IMR-90 (cell line): ENCODE results near the gene ACOXL. TPM values are rescaled to one million over a fixed set of nuclear protein-coding genes. Genes with fewer than 3 reads are reported as not detected.

ENCODE experiments used
- ATAC-seq: fragments of 200-7000 bp; cut with Tn5 transposase; 2 replicates; pipeline ENCODE4 v1.9.1; 2020; ENCODE audit warnings: low read depth, mild to moderate bottlenecking, moderate library complexity
- BruUV-seq: library from RNA; stranded (reverse); fragments of 400-500 nt; replicated peaks from 2 replicates; lab custom pipeline; 2021; lab: Mats Ljungman, UMichigan
- CTCF ChIA-PET: fragments of 300-600 bp; formaldehyde crosslinking; extraction: SDS; loops from one replicate; lab custom pipeline; 2021; ENCODE audit warnings: antibody characterized with exemption; lab: Yijun Ruan, JAX
- POLR2A ChIA-PET: fragments of 300-600 bp; sonication (Branson Sonifier 250); formaldehyde crosslinking; loops from one replicate; lab custom pipeline; 2022; ENCODE audit warnings: antibody characterized with exemption; ENCODE audit not compliant: unreplicated experiment; lab: Charles Lee
- DNase-seq: peaks from one replicate; pipeline ENCODE4 v3.0.0; 2013
- H2AFZ ChIP-seq: replicated peaks from 2 replicates; pipeline ENCODE3; 2013; ENCODE audit warnings: low read length, mild to moderate bottlenecking; ENCODE audit not compliant: poor library complexity
- H2AK5ac ChIP-seq: 2 replicates; pipeline ENCODE4 v1.6.1; 2013; ENCODE audit warnings: low read depth, low read length, inconsistent platforms
- H2AK9ac ChIP-seq: replicated peaks from 2 replicates; pipeline ENCODE3; 2013; ENCODE audit warnings: mild to moderate bottlenecking, low read depth, low read length, moderate library complexity; ENCODE audit not compliant: poor library complexity
- H2BK120ac ChIP-seq: 2 replicates; pipeline ENCODE4 v1.6.1; 2013; ENCODE audit warnings: low read depth, low read length, inconsistent platforms
- H2BK15ac ChIP-seq: 3 replicates; pipeline ENCODE4 v1.6.1; 2013; ENCODE audit warnings: low read depth, low read length, inconsistent platforms
- H2BK20ac ChIP-seq: 2 replicates; pipeline ENCODE4 v1.6.1; 2013; ENCODE audit warnings: low read depth, mild to moderate bottlenecking, inconsistent platforms, low read length, moderate library complexity
- H2BK5ac ChIP-seq: 2 replicates; pipeline ENCODE4 v1.6.1; 2013; ENCODE audit warnings: mild to moderate bottlenecking, low read depth, low read length, inconsistent platforms; ENCODE audit not compliant: poor library complexity, severe bottlenecking
- H3K14ac ChIP-seq: replicated peaks from 2 replicates; pipeline ENCODE4 v1.6.1; 2013; ENCODE audit warnings: low read depth, low read length, inconsistent platforms
- H3K18ac ChIP-seq: 2 replicates; pipeline ENCODE4 v1.6.1; 2013; ENCODE audit warnings: low read depth, low read length, control low read depth
- H3K23ac ChIP-seq: 2 replicates; pipeline ENCODE4 v1.6.1; 2013; ENCODE audit warnings: low read depth, low read length, inconsistent platforms
- H3K27ac ChIP-seq: 2 replicates; pipeline ENCODE4 v1.5.1; 2013; ENCODE audit warnings: mild to moderate bottlenecking, control low read depth, low read length; ENCODE audit not compliant: insufficient read depth
- H3K27me3 ChIP-seq: 2 replicates; pipeline ENCODE4 v1.6.1; 2013; ENCODE audit warnings: low read length; ENCODE audit not compliant: control insufficient read depth, insufficient read depth
- H3K36me3 ChIP-seq: 2 replicates; pipeline ENCODE4 v1.6.1; 2013; ENCODE audit warnings: low read length, mixed read lengths; ENCODE audit not compliant: control insufficient read depth, insufficient read depth
- H3K4ac ChIP-seq: 2 replicates; pipeline ENCODE4 v1.6.1; 2013; ENCODE audit warnings: low read depth, low read length, inconsistent platforms
- H3K4me1 ChIP-seq: 2 replicates; pipeline ENCODE4 v1.6.1; 2013; ENCODE audit warnings: low read length, mixed read lengths; ENCODE audit not compliant: control insufficient read depth, insufficient read depth
- H3K4me2 ChIP-seq: 2 replicates; pipeline ENCODE4 v1.6.1; 2013; ENCODE audit warnings: low read depth, mild to moderate bottlenecking, control low read depth, low read length, moderate library complexity
- H3K4me3 ChIP-seq: 2 replicates; pipeline ENCODE4 v1.5.1; 2013; ENCODE audit warnings: low read depth, mild to moderate bottlenecking, control low read depth, low read length, moderate library complexity; ENCODE audit not compliant: insufficient read depth
- H3K56ac ChIP-seq: 2 replicates; pipeline ENCODE4 v1.6.1; 2013; ENCODE audit warnings: low read length, inconsistent platforms; ENCODE audit not compliant: insufficient read depth; ENCODE audit errors: extremely low read depth
- H3K79me1 ChIP-seq, 2 experiments: 2 replicates each; pipeline ENCODE4 v1.6.1; 2013; ENCODE audit warnings: low read length in 2 of 2, inconsistent platforms in 1 of 2, low read depth in 1 of 2
- H3K9ac ChIP-seq: 2 replicates; pipeline ENCODE4 v1.6.1; 2013; ENCODE audit warnings: low read depth, low read length, control low read depth
- H3K9me1 ChIP-seq: 2 replicates; pipeline ENCODE4 v1.6.1; 2013; ENCODE audit warnings: low read length, inconsistent platforms; ENCODE audit not compliant: insufficient read depth
- H3K9me3 ChIP-seq: 2 replicates; pipeline ENCODE4 v1.6.1; 2013; ENCODE audit warnings: low read length; ENCODE audit not compliant: control insufficient read depth, insufficient read depth
- H4K20me1 ChIP-seq: 2 replicates; pipeline ENCODE4 v1.6.1; 2013; ENCODE audit warnings: low read length, inconsistent platforms; ENCODE audit not compliant: insufficient read depth
- H4K5ac ChIP-seq: 2 replicates; pipeline ENCODE4 v1.6.1; 2013; ENCODE audit warnings: mild to moderate bottlenecking, low read depth, low read length, control low read depth
- H4K8ac ChIP-seq, 2 experiments: 2 replicates each; pipeline ENCODE4 v1.6.1; 2013; ENCODE audit warnings: low read depth in 2 of 2, low read length in 2 of 2, control low read depth in 1 of 2, inconsistent platforms in 1 of 2
- H4K91ac ChIP-seq: 2 replicates; pipeline ENCODE4 v1.6.1; 2013; ENCODE audit warnings: low read depth, low read length, inconsistent platforms; ENCODE audit not compliant: insufficient read depth
- FOS ChIP-seq: fragments of 150-350 bp; IDR thresholded peaks from 2 replicates; pipeline ENCODE4 v1.6.1; 2016; ENCODE audit warnings: low read depth, low read length
- MAZ ChIP-seq: IDR thresholded peaks from 2 replicates; pipeline ENCODE4 v1.6.1; 2012; ENCODE audit warnings: low read depth, mild to moderate bottlenecking, low read length, improper control_type of control experiment, moderate library complexity, borderline replicate concordance
- RAD21 ChIP-seq: IDR thresholded peaks from 2 replicates; pipeline ENCODE4 v1.6.1; 2012; ENCODE audit warnings: low read length, improper control_type of control experiment
- WGBS, 2 experiments: methylation state at CpG; one replicate each; pipeline versions ENCODE4 v1.1.5 to v1.1.7; 2013; ENCODE audit warnings: missing lambda C conversion rate in 2 of 2; ENCODE audit not compliant: insufficient read length in 1 of 2; ENCODE audit errors: extremely low coverage in 2 of 2; 5-methylcytosine and 5-hydroxymethylcytosine counted together
- dilution Hi-C: fragments of 300-500 bp; cut with HindIII; formaldehyde crosslinking; loops from one replicate; pipeline ENCODE4 v1.14.3; 2018; ENCODE audit warnings: low sequenced_read_pairs; ENCODE audit not compliant: unreplicated experiment
- in situ Hi-C: fragments of 300-500 bp; cut with MboI; formaldehyde crosslinking; loops from 3 replicates; pipeline ENCODE4 v1.14.3; 2019; ENCODE audit warnings: low sequenced_read_pairs, inconsistent platforms, mixed read lengths
- intact Hi-C: fragments of 100-400 bp; cut with micrococcal nuclease; formaldehyde crosslinking; loops from 2 replicates; pipeline ENCODE4 v1.10.0; 2022
- polyA plus RNA-seq, 3 experiments: library from polyadenylated mRNA; depleted of rRNA; stranded (reverse); fragments of >200 nt; gene quantifications; 2 replicates each; pipeline ENCODE4 v1.2.3, GENCODE V29; 2012; ENCODE audit warnings: low replicate concordance in 1 of 3
- total RNA-seq: library from RNA; depleted of rRNA; stranded (reverse); fragments of >200 nt; gene quantifications from 2 replicates; pipeline ENCODE4 v1.2.3, GENCODE V29; 2012

ACOXL gene
- total and polyA plus RNA-seq, 2 of the 4 experiments (the other 2 are of a cell fraction): not detected

- Histone ChIP-seq H4K91ac (no peak overlapping the region), H3K9me3 (no peaks in the 10 kb centered on the region), H3K9me1 (no peaks in the 10 kb centered on the region), H2BK5ac (no peak overlapping the region), H3K56ac (no peak overlapping the region), H3K23ac (no peak overlapping the region), H3K4me2 (no peak overlapping the region), H3K79me1 (no peaks in the 10 kb centered on the region), H4K8ac (no peak overlapping the region), H4K20me1 (no peaks in the 10 kb centered on the region), H3K36me3 (no peaks in the 10 kb centered on the region), H2AK9ac (no peak overlapping the region), H4K5ac (no peak overlapping the region), H3K9ac (no peak overlapping the region), H2BK15ac (no peak overlapping the region), H3K4me3 (no peak overlapping the region), H2AFZ (no peak overlapping the region), H3K27me3 (peaks cover 18% of the 10 kb centered on the region), H2AK5ac (no peak overlapping the region), H3K27ac (no peak overlapping the region), H3K14ac (no peak overlapping the region), H3K4me1 (no peaks in the 10 kb centered on the region), H3K4ac (no peak overlapping the region), H3K18ac (no peak overlapping the region), H2BK20ac (no peak overlapping the region), H2BK120ac (no peak overlapping the region)
- CTCF ChIA-PET: no interaction called here
- in situ Hi-C loops (no loop called here), intact Hi-C loops (no loop called here), dilution Hi-C loops (no loop called here)
- DNase-seq: no peak
- POLR2A ChIA-PET: no interaction called here
- WGBS, 2 experiments: 45% methylated on average over 2 of the region's 6 CpGs; no CpG with 5 or more reads in 1 of the 2 experiments
- BruUV-seq: no TSS peak
- TF ChIP-seq FOS: no peak
- TF ChIP-seq RAD21: no peak
- TF ChIP-seq MAZ: no peak
- no peak for ATAC-seq
Observed at GRCh38 chr2:110997331-110998045, 265.1 kb downstream of the ACOXL start.
